HG02885 (cell line): ENCODE measurements around the gene VSTM2L.

Experiments used
- ATAC-seq: cut with Tn5 transposase; IDR thresholded peaks from one replicate; pipeline ENCODE4 v1.9.1; 2021; ENCODE audit warnings: mild to moderate bottlenecking; ENCODE audit not compliant: unreplicated experiment, poor library complexity

Gene VSTM2L

DNA sequence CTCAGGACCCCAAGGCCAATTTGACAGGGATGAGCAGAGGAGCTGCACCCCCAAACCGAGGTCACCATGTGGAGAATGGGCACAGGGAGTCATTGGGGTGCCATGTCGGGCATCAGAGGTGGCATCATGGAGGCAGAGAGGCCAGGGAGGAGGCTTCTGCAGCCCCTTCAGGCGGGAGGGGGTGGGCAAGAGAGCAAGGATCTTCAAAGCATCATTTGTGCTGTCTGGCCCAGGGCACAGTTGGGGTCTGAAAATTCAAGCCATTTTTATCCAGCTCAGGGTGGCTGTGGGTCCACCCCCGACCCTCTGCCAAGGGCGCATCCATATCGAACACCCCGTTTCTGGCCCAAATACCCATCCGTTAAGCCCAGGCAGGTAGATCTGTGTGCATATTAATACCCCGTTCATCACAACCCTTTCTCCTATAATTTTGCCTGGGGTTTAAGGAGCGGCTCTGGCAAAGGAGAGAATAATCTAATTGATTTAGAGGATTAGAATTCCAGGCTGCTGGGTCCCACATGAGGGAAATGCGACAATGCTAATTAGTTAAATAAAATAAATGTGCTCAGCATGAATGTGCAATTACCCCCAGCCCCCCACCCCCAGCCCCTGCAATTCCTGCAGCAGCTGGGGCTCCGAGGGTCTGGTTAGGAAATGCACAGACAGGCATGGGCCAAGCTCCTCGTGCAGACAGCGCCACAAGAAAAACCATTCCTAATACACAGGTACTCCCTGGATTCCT lies 31.9 kb downstream of the VSTM2L start:
- ATAC-seq: no peak

GRCh38 chr20:37935435-37935834 lies 32.5 kb downstream of the VSTM2L start:
- no peak for ATAC-seq

DNA sequence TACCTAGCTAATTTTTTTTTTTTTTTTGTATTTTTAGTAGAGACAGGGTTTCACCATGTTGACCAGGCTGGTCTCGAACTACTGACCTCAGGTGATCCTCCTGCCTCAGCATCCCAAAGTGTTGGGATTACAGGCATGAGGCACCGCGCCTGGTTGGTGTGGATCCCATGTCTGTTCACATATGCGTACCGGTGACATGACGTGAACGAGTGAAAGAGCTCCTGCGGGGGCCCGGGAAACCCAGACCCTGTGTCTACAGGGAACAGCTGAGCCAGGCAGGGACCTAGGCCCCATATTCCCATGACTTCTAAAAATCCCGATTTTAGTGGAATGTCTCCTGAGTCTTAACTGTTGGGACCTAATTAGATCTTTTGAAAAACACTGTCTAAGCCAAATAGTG lies 33.1 kb downstream of the VSTM2L start:
- ATAC-seq: no peak

GRCh38 chr20:37936451-37936850 lies 33.5 kb downstream of the VSTM2L start:
- no peak for ATAC-seq

GRCh38 chr20:37937686-37938085 lies 34.8 kb downstream of the VSTM2L start:
- ATAC-seq: no peak

DNA sequence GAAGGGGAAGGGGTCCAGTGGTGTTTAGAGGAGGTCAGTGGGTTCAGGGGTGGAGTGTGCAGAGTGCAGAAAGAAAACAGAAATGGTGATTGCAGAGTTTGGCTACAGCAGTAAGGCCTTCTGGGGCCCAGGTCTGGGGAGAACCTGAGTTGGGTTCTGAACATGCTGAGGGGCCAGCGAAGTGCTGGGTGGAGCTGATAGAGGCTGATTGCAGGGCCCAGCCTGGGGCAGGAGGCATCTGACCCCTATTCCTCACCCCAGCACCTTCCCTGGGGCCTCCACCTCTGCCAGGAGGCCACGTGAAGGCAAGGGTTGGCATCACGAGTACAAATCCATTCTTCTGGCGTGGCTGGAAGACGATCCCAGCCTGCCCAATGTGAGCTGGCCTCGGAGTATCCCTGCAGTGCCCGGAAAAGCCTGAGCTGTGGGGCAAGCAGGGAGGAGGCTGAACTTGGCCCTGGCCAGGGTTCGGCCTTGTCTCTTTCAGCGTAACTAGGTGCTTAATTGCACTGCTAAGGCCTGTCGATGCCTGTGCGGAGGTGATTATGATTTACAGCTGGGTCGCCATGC lies 35.3 kb downstream of the VSTM2L start:
- ATAC-seq: no peak

- no peak for ATAC-seq
Measured at GRCh38 chr20:37938954-37939353, 36.0 kb downstream of the VSTM2L start.

DNA sequence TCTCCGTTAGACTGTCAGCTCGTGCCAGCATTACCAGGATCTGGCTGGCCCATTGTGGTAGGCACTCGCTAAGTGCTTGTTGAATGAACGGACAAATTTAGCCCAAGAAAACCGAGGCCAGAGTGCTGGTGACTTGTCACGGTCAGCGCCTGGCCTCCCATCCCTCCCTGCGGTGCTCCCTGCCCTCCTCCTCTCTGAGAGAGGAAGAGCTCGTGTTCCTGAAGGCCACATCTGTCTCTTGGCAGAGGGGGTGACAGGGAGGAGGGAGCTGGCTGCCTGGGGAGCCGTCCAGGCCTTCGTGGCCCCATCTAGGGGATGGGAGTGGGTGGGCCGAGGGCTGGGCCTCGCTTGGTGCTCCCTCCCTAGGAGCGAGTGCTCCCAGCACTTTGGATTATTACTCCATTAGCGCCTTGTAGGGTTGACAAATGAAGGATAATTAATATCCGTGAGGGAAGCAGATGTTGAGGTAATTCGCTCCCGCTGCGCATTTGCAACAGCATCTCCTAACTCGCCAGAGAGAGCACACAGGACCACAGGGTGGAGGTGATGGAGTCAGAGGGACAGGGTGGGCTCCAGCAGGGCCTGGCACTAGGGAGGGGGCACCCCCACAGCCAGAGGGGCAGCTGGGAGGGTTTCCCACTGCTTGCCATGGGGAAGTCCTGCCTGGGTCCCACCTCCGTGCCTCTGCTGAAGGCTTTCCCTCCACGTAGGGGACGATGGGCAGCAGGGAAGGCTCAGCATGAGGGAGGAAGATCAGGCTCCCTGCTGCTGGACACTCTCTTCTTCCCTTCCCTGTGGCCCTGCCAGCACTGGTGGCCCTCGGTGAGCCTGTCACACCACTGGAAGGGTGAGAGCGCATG lies 37.0 kb downstream of the VSTM2L start:
- no peak for ATAC-seq

DNA sequence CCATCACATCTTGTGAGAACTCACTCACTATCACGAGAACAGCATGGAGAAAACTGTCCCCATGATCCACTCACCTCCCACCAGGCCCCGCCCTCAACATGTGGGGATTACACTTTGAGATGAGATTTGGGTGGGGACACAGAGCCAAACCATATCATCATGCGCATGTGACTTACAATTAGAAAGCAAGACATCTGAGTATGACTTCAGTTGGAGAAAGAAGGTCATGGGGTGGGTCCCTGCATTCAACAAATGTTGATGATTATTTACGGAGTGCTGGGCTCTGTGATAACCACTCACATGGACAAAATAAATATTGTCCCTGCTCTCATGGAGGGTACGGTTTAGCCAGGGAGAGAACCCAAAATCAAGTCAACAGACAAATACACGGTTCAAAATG lies 37.9 kb downstream of the VSTM2L start:
- ATAC-seq: no peak

DNA sequence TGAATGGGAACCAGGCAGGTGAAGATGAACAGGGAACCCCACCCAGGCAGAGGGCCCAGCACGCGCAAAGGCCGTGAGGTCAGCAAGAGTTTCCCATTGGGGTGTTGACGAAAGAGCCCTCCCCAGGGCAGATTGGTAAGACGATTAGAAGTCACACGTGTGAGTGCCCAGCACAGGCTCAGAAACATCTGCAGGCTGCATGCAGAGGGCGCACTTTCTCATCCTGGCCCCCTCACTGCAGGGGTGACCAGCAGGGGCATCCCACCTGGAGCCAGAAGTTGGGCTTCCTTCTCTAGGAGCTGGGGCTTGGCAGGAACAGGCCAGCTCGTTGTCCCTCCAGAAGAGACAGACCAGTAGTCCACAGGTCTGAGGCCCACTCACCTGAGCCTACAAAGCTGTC lies 38.4 kb downstream of the VSTM2L start:
- no peak for ATAC-seq

DNA sequence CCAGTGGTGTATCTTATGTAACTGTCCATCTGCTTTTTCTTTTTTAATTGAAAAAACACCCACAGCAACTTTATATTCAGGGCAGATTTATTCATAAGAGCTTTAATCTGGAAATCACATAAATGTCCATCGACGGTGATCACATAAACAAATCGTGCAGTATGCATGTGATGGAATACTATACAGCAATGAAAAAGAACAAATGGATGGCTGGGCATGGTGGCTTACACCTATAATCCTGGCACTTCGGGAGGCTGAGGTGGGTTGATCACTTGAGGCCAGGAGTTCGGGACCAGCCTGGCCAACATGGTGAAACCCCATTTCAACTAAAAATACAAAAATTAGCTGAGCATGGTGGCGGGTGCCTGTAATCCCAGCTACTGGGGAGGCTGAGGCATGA lies 39.1 kb downstream of the VSTM2L start:
- ATAC-seq: no peak

- ATAC-seq: no peak
Measured at GRCh38 chr20:37943033-37943432, 40.1 kb downstream of the VSTM2L start.

GRCh38 chr20:37943501-37944455 lies 40.9 kb downstream of the VSTM2L start:
- ATAC-seq: no peak

DNA sequence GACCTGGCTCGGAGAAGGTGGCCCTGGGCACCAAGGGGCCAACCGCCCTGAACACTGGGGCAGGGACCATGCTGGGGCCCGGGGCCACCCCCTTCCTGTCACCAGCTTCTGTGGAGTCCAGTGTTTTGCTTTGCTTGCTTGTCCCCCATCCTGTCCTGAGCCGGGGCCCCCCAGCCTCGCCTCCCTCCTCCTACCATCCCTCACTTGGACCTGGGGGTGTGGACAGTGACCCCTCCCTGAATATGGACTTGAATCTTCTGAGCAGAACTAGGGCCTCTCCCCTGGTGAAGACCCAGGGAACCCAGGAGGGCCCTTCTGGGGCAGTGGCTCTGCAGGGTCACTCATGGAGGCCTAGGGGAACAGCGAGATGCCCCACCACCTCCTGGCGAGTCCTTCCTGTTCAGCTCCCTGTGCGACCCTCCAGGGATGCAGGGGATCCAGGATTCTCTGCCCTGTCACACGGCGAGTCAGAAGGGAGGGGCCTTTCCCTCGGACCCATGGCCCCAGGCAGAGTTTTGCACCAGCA lies 41.6 kb downstream of the VSTM2L start:
- ATAC-seq: no peak

- ATAC-seq: no peak
Measured at GRCh38 chr20:37945091-37945547, 42.2 kb downstream of the VSTM2L start.

GRCh38 chr20:37946946-37947345 lies 44.0 kb downstream of the VSTM2L start:
- no peak for ATAC-seq

GRCh38 chr20:37947943-37948342 lies 45.0 kb downstream of the VSTM2L start:
- ATAC-seq: no peak

GRCh38 chr20:37948956-37949355 lies 46.0 kb downstream of the VSTM2L start:
- no peak for ATAC-seq

DNA sequence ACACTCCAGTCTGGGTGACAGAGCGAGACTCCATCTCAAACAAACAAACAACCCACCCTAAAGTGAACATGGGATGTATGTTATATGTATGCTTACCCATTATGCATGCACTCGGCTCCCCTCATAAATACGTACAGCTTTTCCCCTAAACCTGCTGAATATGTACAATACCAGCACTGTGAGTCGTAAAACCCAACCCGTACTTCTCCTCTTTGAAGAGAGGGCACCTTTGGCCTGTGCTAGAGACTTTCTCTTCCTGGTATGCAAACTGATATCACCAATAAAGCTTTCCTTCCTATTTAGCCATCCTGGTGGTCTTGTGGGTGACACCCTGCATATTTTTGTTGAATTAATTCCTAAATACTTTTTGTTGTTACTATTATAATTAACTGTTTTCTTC lies 51.3 kb downstream of the VSTM2L start:
- no peak for ATAC-seq

GRCh38 chr20:37954626-37955025 lies 51.7 kb downstream of the VSTM2L start:
- ATAC-seq: no peak
